AG10803 (cell line): ENCODE results near the gene KCNT1.

Experiments
- DNase-seq: peaks from one replicate; pipeline ENCODE4 v3.0.0; 2010; ENCODE audit warnings: low read depth
- H3K4me3 ChIP-seq: 2 replicates; pipeline ENCODE4 v1.5.1; 2011; ENCODE audit warnings: mild to moderate bottlenecking, low read length, control low read depth
- TF ChIP-seq, protein P1 (sequence below): conservative IDR thresholded peaks from 2 replicates; pipeline ENCODE4 v1.5.1; 2011; ENCODE audit warnings: mild to moderate bottlenecking, low read length, control low read depth, inconsistent platforms

The KCNT1 gene

DNA sequence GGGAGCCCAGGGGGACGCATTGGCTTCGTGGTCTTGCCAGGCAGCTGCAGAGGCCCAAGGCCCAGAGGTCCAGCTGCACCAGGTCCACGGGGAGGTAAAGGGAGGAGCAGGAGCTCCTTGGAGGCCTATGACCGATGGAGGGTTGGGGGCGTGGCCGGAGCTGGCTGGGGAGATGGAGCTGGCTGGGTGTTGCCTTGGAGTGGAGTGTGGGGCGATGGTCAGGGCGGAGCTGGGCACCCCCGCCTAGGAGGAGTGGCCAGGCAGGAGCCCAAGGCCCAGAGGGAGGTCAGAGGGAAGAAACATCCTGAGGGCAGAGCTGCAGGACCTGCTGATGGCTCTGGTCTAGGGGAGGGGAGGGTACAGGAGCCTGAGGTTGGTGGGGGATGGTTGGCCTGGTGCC lies 44.6 kb downstream of the KCNT1 start:
- no peak for DNase-seq
- TF ChIP-seq, protein P1, sequence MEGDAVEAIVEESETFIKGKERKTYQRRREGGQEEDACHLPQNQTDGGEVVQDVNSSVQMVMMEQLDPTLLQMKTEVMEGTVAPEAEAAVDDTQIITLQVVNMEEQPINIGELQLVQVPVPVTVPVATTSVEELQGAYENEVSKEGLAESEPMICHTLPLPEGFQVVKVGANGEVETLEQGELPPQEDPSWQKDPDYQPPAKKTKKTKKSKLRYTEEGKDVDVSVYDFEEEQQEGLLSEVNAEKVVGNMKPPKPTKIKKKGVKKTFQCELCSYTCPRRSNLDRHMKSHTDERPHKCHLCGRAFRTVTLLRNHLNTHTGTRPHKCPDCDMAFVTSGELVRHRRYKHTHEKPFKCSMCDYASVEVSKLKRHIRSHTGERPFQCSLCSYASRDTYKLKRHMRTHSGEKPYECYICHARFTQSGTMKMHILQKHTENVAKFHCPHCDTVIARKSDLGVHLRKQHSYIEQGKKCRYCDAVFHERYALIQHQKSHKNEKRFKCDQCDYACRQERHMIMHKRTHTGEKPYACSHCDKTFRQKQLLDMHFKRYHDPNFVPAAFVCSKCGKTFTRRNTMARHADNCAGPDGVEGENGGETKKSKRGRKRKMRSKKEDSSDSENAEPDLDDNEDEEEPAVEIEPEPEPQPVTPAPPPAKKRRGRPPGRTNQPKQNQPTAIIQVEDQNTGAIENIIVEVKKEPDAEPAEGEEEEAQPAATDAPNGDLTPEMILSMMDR: no peak
- H3K4me3 ChIP-seq: no peak overlapping the region

GRCh38 chr9:135747311-135747710 lies 45.3 kb downstream of the KCNT1 start:
- H3K4me3 ChIP-seq: no peak overlapping the region
- DNase-seq: no peak
- TF ChIP-seq, protein P1: no peak

GRCh38 chr9:135748676-135749075 lies 46.7 kb downstream of the KCNT1 start:
- TF ChIP-seq, protein P1: no peak
- no peak for DNase-seq
- H3K4me3 ChIP-seq: no peak overlapping the region

DNA sequence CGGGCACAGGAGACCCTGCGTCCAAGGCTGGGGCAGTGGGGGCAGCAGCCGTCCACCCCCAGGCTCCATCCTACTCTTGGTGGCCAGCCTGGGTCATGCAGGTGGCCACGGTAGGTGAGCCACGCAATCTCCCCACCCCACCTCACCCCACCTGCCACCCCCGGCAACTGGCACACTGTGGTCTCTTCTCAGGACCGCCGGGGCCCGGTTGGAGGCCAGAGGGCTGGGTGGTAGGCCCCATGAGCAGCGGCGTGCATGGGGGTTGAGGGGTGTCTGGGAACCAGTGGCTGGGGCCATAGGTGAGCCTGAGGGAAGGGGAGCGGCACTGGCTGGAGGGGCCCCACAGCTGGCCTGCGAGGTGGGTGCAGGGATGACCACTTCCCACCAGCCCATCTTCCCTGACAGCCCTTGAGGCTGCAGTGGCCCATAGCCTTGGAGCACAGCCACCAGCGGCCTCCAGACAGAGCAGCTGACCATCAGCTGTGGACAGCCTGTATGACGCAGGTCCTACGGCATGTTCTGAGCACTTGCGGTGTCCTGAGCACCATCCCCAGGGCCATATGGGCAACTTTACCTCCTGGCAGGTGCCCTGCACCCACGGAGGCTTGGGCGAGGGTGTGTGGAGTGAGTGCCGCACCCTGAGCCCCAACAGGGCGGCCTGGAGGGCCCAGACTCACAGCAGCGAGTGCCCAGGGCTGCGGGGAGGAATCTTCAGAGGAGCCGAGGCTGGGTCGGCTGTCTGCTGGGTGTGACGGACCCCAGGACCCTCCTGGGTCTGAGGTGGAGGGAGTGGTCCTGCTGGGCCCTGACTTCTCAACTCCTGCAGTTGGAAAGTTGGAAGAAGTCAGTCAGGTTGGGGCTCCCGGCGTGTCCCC lies 47.4 kb downstream of the KCNT1 start:
- no peak for DNase-seq
- TF ChIP-seq, protein P1: no peak

GRCh38 chr9:135750786-135751185 lies 48.8 kb downstream of the KCNT1 start:
- TF ChIP-seq, protein P1: no peak
- no peak overlapping the region for H3K4me3 ChIP-seq
- no peak for DNase-seq

More for the DNA sequence above, 47.4 kb downstream of the KCNT1 start:
- no peak overlapping the region for H3K4me3 ChIP-seq

GRCh38 chr9:135751501-135751900 lies 49.5 kb downstream of the KCNT1 start:
- DNase-seq: no peak
- H3K4me3 ChIP-seq: no peak overlapping the region
- TF ChIP-seq, protein P1: no peak
